HCT116 (cell line): ENCODE data around the gene ECSCR. TPM values are rescaled to one million over a fixed set of nuclear protein-coding genes. Genes with fewer than 3 reads are reported as not detected.

ENCODE experiments used
- ATAC-seq: fragments of 200-7000 bp; cut with Tn5 transposase; 2 replicates; pipeline ENCODE4 v1.9.1; 2020; ENCODE audit warnings: mild to moderate bottlenecking, moderate library complexity
- BruUV-seq: library from RNA; stranded (reverse); fragments of 400-500 nt; replicated peaks from 2 replicates; lab custom pipeline; 2021; lab: Mats Ljungman, UMichigan
- CTCF ChIA-PET: fragments of 300-600 bp; sonication (Branson Sonifier 250); formaldehyde crosslinking; loops from one replicate; lab custom pipeline; 2021; ENCODE audit warnings: antibody characterized with exemption; lab: Charles Lee
- POLR2A ChIA-PET: fragments of 300-600, 350-600 bp; sonication (Branson Sonifier 250); formaldehyde crosslinking; loops from one replicate; lab custom pipeline; 2021; ENCODE audit warnings: antibody characterized with exemption; lab: Charles Lee
- RAD21 ChIA-PET, 2 experiments: fragments of 300-600 bp; sonication (Branson Sonifier 250); formaldehyde crosslinking; loops; one replicate each; lab custom pipeline; 2023; ENCODE audit warnings: low total read pairs in 2 of 2; ENCODE audit not compliant: uncharacterized antibody in 2 of 2, unreplicated experiment in 2 of 2, low non-redundant PET in 1 of 2; lab: Charles Lee
- DNase-seq: peaks from one replicate; pipeline ENCODE4 v3.0.0-alpha.2; 2010; ENCODE audit warnings: low read depth, low spot score
- H2AFZ ChIP-seq: fragments of 200-600 bp; shearing (Covaris generic), sonication (generic); 2 replicates; pipeline ENCODE4 v1.6.1; 2017; ENCODE audit warnings: low read depth, mixed run types, mixed read lengths, antibody characterized with exemption, low read length; ENCODE audit not compliant: poor library complexity, severe bottlenecking
- H3K27ac ChIP-seq: 2 replicates; pipeline ENCODE4 v1.5.1; 2012; ENCODE audit warnings: low read depth, low read length
- H3K27me3 ChIP-seq: fragments of 200-600 bp; sonication (generic); 2 replicates; pipeline ENCODE4 v1.6.1; 2016; ENCODE audit warnings: mixed run types, low read length, mixed read lengths; ENCODE audit not compliant: insufficient read depth
- H3K36me3 ChIP-seq, 2 experiments: fragments of 200-500 bp in 1 of 2; fragments of 200-600 bp in 1 of 2; sonication (Bioruptor generic) in 1 of 2; sonication (generic) in 1 of 2; 2 replicates each; pipeline versions ENCODE4 v1.5.1 to v1.6.1; 2014 to 2016; ENCODE audit warnings: low read length in 2 of 2, inconsistent platforms in 1 of 2, mixed read lengths in 1 of 2, mixed run types in 1 of 2; ENCODE audit not compliant: insufficient read depth in 2 of 2, control insufficient read depth in 1 of 2
- H3K4me1 ChIP-seq, 2 experiments: fragments of 200-600 bp in 1 of 2; sonication (generic) in 1 of 2; 2 replicates each; pipeline versions ENCODE4 v1.5.1 to v1.6.1; 2012 to 2017; ENCODE audit warnings: low read length in 2 of 2, inconsistent platforms in 1 of 2, mild to moderate bottlenecking in 1 of 2, mixed read lengths in 1 of 2, mixed run types in 1 of 2, moderate library complexity in 1 of 2; ENCODE audit not compliant: insufficient read depth in 2 of 2, control insufficient read depth in 1 of 2
- H3K4me2 ChIP-seq: fragments of 200-600 bp; sonication (generic); 2 replicates; pipeline ENCODE4 v1.6.1; 2017; ENCODE audit warnings: mixed run types, low read length, mixed read lengths
- H3K4me3 ChIP-seq, 2 experiments: fragments of 200-600 bp in 1 of 2; sonication (generic) in 1 of 2; replicated peaks in 1 of 2; 2 replicates each; pipeline ENCODE4 v1.5.1; 2011 to 2016; ENCODE audit warnings: low read length in 2 of 2, control low read depth in 1 of 2, low read depth in 1 of 2, mild to moderate bottlenecking in 1 of 2, mixed read lengths in 1 of 2, mixed run types in 1 of 2
- H3K79me2 ChIP-seq: fragments of 200-600 bp; sonication (generic); 2 replicates; pipeline ENCODE4 v1.6.1; 2017; ENCODE audit warnings: mild to moderate bottlenecking, mixed run types, low read length, moderate library complexity, mixed read lengths; ENCODE audit not compliant: insufficient read depth
- H3K9ac ChIP-seq: fragments of 200-600 bp; sonication (generic); 2 replicates; pipeline ENCODE4 v1.6.1; 2016; ENCODE audit warnings: low read length, mixed read lengths
- H3K9me2 ChIP-seq: fragments of 200-600 bp; sonication (generic), shearing (Covaris generic); 2 replicates; pipeline ENCODE4 v1.6.1; 2017; ENCODE audit warnings: mixed run types, mild to moderate bottlenecking, moderate library complexity; ENCODE audit not compliant: insufficient read depth
- H3K9me3 ChIP-seq, 2 experiments: fragments of 200-500 bp in 1 of 2; fragments of 200-600 bp in 1 of 2; sonication (Bioruptor generic) in 1 of 2; sonication (generic) in 1 of 2; 2 replicates each; pipeline ENCODE4 v1.6.1; 2014 to 2017; ENCODE audit warnings: low read length in 2 of 2, mixed read lengths in 2 of 2, inconsistent platforms in 1 of 2, low read depth in 1 of 2, mild to moderate bottlenecking in 1 of 2, mixed run types in 1 of 2, moderate library complexity in 1 of 2; ENCODE audit not compliant: control insufficient read depth in 1 of 2, insufficient read depth in 1 of 2
- H4K20me1 ChIP-seq: fragments of 200-600 bp; sonication (generic), shearing (Covaris generic); 2 replicates; pipeline ENCODE4 v1.6.1; 2017; ENCODE audit warnings: mixed run types, mild to moderate bottlenecking, moderate library complexity; ENCODE audit not compliant: insufficient read depth
- CBX3 ChIP-seq: IDR thresholded peaks from 2 replicates; pipeline ENCODE4 v1.6.1; 2012; ENCODE audit warnings: low read depth
- CEBPB ChIP-seq: IDR thresholded peaks from 2 replicates; pipeline ENCODE4 v1.6.1; 2012; ENCODE audit warnings: low read depth
- EGR1 ChIP-seq: IDR thresholded peaks from 2 replicates; pipeline ENCODE4 v1.6.1; 2012; ENCODE audit warnings: low read depth
- FOSL1 ChIP-seq: IDR thresholded peaks from 2 replicates; pipeline ENCODE4 v1.6.1; 2012; ENCODE audit warnings: low read depth
- POLR2A ChIP-seq: IDR thresholded peaks from 2 replicates; pipeline ENCODE4 v1.7.0; 2011; ENCODE audit warnings: borderline replicate concordance; ENCODE audit not compliant: insufficient read depth, insufficient read length; ENCODE audit errors: extremely low read depth
- RAD21 ChIP-seq: IDR thresholded peaks from 2 replicates; pipeline ENCODE4 v1.6.1; 2012; ENCODE audit warnings: low read depth, mild to moderate bottlenecking
- SIN3A ChIP-seq: IDR thresholded peaks from 2 replicates; pipeline ENCODE4 v1.6.1; 2012; ENCODE audit warnings: low read depth
- TCF7L2 ChIP-seq: IDR thresholded peaks from 2 replicates; pipeline ENCODE4 v1.7.0; 2011; ENCODE audit warnings: borderline replicate concordance, inconsistent platforms; ENCODE audit not compliant: insufficient read depth, insufficient read length; ENCODE audit errors: extremely low read depth
- ZNF274 ChIP-seq: fragments of 200-500 bp; sonication (Bioruptor generic); IDR thresholded peaks from 2 replicates; pipeline ENCODE4 v1.6.1; 2014; ENCODE audit warnings: mild to moderate bottlenecking, low read depth, low read length, inconsistent platforms
- intact Hi-C: fragments of 100-400 bp; cut with micrococcal nuclease; formaldehyde crosslinking; loops from 2 replicates; pipeline ENCODE4 v1.10.0; 2022
- total RNA-seq: library from RNA; stranded (reverse); gene quantifications from one replicate; pipeline ENCODE4 v1.2.1, GENCODE V29; 2021; ENCODE audit not compliant: unreplicated experiment
- TF ChIP-seq, protein P1 (sequence below): IDR thresholded peaks from 2 replicates; pipeline ENCODE4 v1.6.1; 2011; ENCODE audit warnings: mild to moderate bottlenecking, low read length, moderate library complexity; ENCODE audit not compliant: insufficient replicate concordance; ENCODE audit errors: extremely low read depth
- TF ChIP-seq, protein P2 (sequence below): IDR thresholded peaks from 2 replicates; pipeline ENCODE4 v1.6.1; 2012

Gene ECSCR
- total RNA-seq, 1 experiment from 2014 or later = not detected

DNA sequence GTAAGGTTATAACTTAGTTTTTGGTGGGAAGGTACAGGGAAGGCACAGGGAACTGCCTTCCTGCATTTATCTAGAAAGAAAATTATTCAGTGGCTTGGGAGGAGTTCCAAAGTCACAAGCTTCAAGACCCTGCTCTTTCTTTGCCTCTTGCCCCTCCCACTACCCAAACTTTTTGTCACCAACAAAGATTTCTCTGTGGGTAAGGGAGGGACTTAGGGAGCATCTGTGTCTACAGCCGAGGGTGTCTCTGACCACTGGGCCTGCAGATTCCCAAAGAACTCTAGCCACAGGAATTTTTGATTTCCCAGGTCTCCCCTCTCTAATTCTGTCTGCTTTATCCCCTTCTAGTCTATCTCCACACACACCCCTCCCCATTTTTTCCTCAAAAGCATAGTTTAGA is 2.1 kb downstream of the ECSCR start:
- BruUV-seq = no TSS peak
- ChIA-PET POLR2A (no interaction called here), CTCF (no interaction called here), RAD21 (no interaction called here)
- no peaks in the 10 kb centered on the region for H3K36me3 ChIP-seq
- H3K4me1 ChIP-seq = peaks cover 0 to 7% of the 10 kb centered on the region in 2 experiments; a peak in 1 of 4 replicates
- H3K4me3 ChIP-seq = no peak overlapping the region
- H3K9me2 ChIP-seq = no peaks in the 10 kb centered on the region
- intact Hi-C loops = no loop called here
- DNase-seq = no peak
- H3K4me2 ChIP-seq = no peak overlapping the region
- TF ChIP-seq FOSL1 (no peak), POLR2A (no peak), CEBPB (no peak), CBX3 (no peak), SIN3A (no peak), TCF7L2 (no peak), EGR1 (no peak), ZNF274 (no peak), RAD21 (no peak)
- TF ChIP-seq, protein P1, sequence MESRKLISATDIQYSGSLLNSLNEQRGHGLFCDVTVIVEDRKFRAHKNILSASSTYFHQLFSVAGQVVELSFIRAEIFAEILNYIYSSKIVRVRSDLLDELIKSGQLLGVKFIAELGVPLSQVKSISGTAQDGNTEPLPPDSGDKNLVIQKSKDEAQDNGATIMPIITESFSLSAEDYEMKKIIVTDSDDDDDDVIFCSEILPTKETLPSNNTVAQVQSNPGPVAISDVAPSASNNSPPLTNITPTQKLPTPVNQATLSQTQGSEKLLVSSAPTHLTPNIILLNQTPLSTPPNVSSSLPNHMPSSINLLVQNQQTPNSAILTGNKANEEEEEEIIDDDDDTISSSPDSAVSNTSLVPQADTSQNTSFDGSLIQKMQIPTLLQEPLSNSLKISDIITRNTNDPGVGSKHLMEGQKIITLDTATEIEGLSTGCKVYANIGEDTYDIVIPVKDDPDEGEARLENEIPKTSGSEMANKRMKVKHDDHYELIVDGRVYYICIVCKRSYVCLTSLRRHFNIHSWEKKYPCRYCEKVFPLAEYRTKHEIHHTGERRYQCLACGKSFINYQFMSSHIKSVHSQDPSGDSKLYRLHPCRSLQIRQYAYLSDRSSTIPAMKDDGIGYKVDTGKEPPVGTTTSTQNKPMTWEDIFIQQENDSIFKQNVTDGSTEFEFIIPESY = no peak
- TF ChIP-seq, protein P2, sequence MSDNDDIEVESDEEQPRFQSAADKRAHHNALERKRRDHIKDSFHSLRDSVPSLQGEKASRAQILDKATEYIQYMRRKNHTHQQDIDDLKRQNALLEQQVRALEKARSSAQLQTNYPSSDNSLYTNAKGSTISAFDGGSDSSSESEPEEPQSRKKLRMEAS = no peak
- no peak overlapping the region for H3K27ac ChIP-seq
- ATAC-seq = no peak
- H3K9ac ChIP-seq = no peak overlapping the region
- H3K79me2 ChIP-seq = no peaks in the 10 kb centered on the region
- H2AFZ ChIP-seq = no peak overlapping the region
- no peaks in the 10 kb centered on the region for H3K27me3 ChIP-seq
- H3K9me3 ChIP-seq = no peaks in the 10 kb centered on the region
- H4K20me1 ChIP-seq = no peaks in the 10 kb centered on the region
